ENCODE results near the gene KIAA0040.

DNA sequence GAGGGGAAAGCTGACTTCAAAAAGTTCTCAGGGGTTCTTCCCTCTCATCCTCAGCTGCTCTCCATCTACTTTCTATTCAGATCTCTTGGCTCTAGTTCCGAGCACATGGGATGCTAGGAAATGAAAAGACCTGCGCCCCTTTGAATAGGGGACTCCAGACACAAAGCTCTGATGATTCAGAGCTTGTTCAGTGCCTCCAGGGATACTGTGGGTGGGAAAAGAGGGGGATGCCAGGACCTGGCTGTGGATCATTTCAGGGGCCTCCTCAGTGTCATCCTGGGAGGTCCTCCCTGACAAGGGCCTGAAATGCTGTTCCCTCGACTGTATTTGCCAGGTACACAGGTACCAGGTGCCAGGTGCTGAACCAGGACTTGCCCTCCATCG is 943 bp upstream of the KIAA0040 start:
- TF ChIP-seq POLR2A (IDR thresholded peaks at IDR 0.05) = no peak
- TF ChIP-seq, protein P1, sequence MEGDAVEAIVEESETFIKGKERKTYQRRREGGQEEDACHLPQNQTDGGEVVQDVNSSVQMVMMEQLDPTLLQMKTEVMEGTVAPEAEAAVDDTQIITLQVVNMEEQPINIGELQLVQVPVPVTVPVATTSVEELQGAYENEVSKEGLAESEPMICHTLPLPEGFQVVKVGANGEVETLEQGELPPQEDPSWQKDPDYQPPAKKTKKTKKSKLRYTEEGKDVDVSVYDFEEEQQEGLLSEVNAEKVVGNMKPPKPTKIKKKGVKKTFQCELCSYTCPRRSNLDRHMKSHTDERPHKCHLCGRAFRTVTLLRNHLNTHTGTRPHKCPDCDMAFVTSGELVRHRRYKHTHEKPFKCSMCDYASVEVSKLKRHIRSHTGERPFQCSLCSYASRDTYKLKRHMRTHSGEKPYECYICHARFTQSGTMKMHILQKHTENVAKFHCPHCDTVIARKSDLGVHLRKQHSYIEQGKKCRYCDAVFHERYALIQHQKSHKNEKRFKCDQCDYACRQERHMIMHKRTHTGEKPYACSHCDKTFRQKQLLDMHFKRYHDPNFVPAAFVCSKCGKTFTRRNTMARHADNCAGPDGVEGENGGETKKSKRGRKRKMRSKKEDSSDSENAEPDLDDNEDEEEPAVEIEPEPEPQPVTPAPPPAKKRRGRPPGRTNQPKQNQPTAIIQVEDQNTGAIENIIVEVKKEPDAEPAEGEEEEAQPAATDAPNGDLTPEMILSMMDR (IDR thresholded peaks at IDR 0.05) = no peak
